Liver (tissue), 3 donors: ENCODE results near the gene CEP97.

Experiments
- ATF3 ChIP-seq: IDR thresholded peaks from 2 replicates; pipeline ENCODE4 v1.6.1; 2016; ENCODE audit warnings: antibody characterized with exemption
- CTCF ChIP-seq: fragments of 150-350 bp; IDR thresholded peaks from 2 replicates; pipeline ENCODE4 v1.5.1; 2017; ENCODE audit warnings: improper control_type of control experiment, low read depth, low read length; ENCODE audit not compliant: missing input control
- EGR1 ChIP-seq, 2 donors: IDR thresholded peaks; 2 replicates each; pipeline ENCODE4 v1.6.1; 2016 to 2018; ENCODE audit warnings: antibody characterized with exemption in 2 of 2, low read depth in 2 of 2
- GABPA ChIP-seq, 2 donors: IDR thresholded peaks in 1 of 2; conservative IDR thresholded peaks in 1 of 2; 2 replicates each; pipeline ENCODE4 v1.6.1; 2016; ENCODE audit warnings: antibody characterized with exemption in 2 of 2, mild to moderate bottlenecking in 1 of 2, moderate library complexity in 1 of 2
- MAX ChIP-seq: IDR thresholded peaks from 2 replicates; pipeline ENCODE4 v1.6.1; 2016; ENCODE audit warnings: antibody characterized with exemption
- RAD21 ChIP-seq, 2 donors: IDR thresholded peaks; 2 replicates each; pipeline ENCODE4 v1.6.1; 2016; ENCODE audit warnings: antibody characterized with exemption in 2 of 2, mild to moderate bottlenecking in 2 of 2
- REST ChIP-seq: IDR thresholded peaks from 2 replicates; pipeline ENCODE4 v1.6.1; 2016; ENCODE audit warnings: antibody characterized with exemption, mild to moderate bottlenecking
- RXRA ChIP-seq, 2 donors: IDR thresholded peaks; 2 replicates each; pipeline ENCODE4 v1.6.1; 2017 to 2018; ENCODE audit warnings: antibody characterized with exemption in 2 of 2, mild to moderate bottlenecking in 1 of 2
- SP1 ChIP-seq: IDR thresholded peaks from 2 replicates; pipeline ENCODE4 v1.6.1; 2018; ENCODE audit warnings: antibody characterized with exemption, mild to moderate bottlenecking
- TAF1 ChIP-seq: conservative IDR thresholded peaks from 2 replicates; pipeline ENCODE4 v1.6.1; 2016; ENCODE audit warnings: antibody characterized with exemption, mild to moderate bottlenecking
- YY1 ChIP-seq: IDR thresholded peaks from 2 replicates; pipeline ENCODE4 v1.6.1; 2016; ENCODE audit warnings: antibody characterized with exemption, mild to moderate bottlenecking
- donor health status: healthy.
- donor health status: healthy.

GRCh38 chr3:101720851-101721840 is 3.3 kb upstream of the CEP97 start:
- no peak for TF ChIP-seq TAF1
- TF ChIP-seq CTCF = no peak
- TF ChIP-seq ATF3 = no peak
- TF ChIP-seq GABPA (IDR thresholded peaks at IDR 0.05 in 1 of 2, conservative IDR thresholded peaks at IDR 0.05 in 1 of 2) = no peak
- no peak for TF ChIP-seq SP1
- no peak for TF ChIP-seq YY1
- TF ChIP-seq RXRA (IDR thresholded peaks at IDR 0.05) = no peak
- TF ChIP-seq EGR1 (IDR thresholded peaks at IDR 0.05; ENCODE audit: low read depth in 2 of 2) = no peak
- no peak for TF ChIP-seq REST
- no peak for TF ChIP-seq RAD21 (IDR thresholded peaks at IDR 0.05)
- TF ChIP-seq MAX = no peak
